ENCODE results near the gene MT1G. TPM values are rescaled to one million over a fixed set of nuclear protein-coding genes. Genes with fewer than 3 reads are reported as not detected.

Gene MT1G
- polyA plus RNA-seq, 1 of the 3 experiments (the other 2 are of a cell fraction) = 1.2 TPM

- CTCF ChIA-PET = interaction anchor here (0.6 kb wide), 1 partner anchor 113 kb away, joined by 3 read pairs; no protein-coding TSS in a partner anchor
- no peak for DNase-seq
These were observed 45.9 kb upstream of the MT1G start for GRCh38 chr16:56713794-56714193.

GRCh38 chr16:56711862-56712261, 44.0 kb upstream of the MT1G start:
- 84% methylated on average over 2 of the region's 2 CpGs for WGBS (ENCODE audit: low lambda C conversion rate)
- no peak for DNase-seq

More at GRCh38 chr16:56713794-56714193, 45.9 kb upstream of the MT1G start:
- no peaks in the 10 kb centered on the region for H3K27me3 ChIP-seq (ENCODE audit: insufficient read depth)
- no peaks in the 10 kb centered on the region for H3F3A ChIP-seq (replicated peaks; ENCODE audit: insufficient read depth)
- no peak overlapping the region for H3K4me2 ChIP-seq
- no peak overlapping the region for H3K4me3 ChIP-seq (ENCODE audit: low read depth in 2 of 2, low read length in 1 of 2)
- H3K9me3 ChIP-seq = no peaks in the 10 kb centered on the region
- peaks cover 0 to 13% of the 10 kb centered on the region in 2 experiments; a peak in 2 of 4 replicates for H3K4me1 ChIP-seq (ENCODE audit: control insufficient read depth in 1 of 2, insufficient read depth in 2 of 2, low read depth in 1 of 2, low read length in 1 of 2)
- H3K79me2 ChIP-seq (ENCODE audit: insufficient read depth) = no peaks in the 10 kb centered on the region
- POLR2A ChIA-PET = no interaction called here
- no peak overlapping the region for H3K9ac ChIP-seq
- H3K36me3 ChIP-seq (replicated peaks in 1 of 2; ENCODE audit: control insufficient read depth in 1 of 2, insufficient read depth in 2 of 2, low read length in 1 of 2) = no peaks in the 10 kb centered on the region
- no peak overlapping the region for H2AFZ ChIP-seq (ENCODE audit: low read depth)
- TF ChIP-seq RAD21 (IDR thresholded peaks at IDR 0.05; ENCODE audit: low read length) (no peak), RFX5 (IDR thresholded peaks at IDR 0.05; ENCODE audit: low read length) (no peak), GABPA (IDR thresholded peaks at IDR 0.05; ENCODE audit: low read depth) (no peak), TAF1 (IDR thresholded peaks at IDR 0.05; ENCODE audit: borderline replicate concordance, low read depth, low read length) (no peak), YY1 (IDR thresholded peaks at IDR 0.05; ENCODE audit: low read depth) (no peak)
- WGBS (ENCODE audit: low lambda C conversion rate) = 75% methylated on average over 2 of the region's 2 CpGs
- no peak overlapping the region for H3K27ac ChIP-seq (ENCODE audit: low read depth in 2 of 2, low read length in 1 of 2)
- no peaks in the 10 kb centered on the region for H4K20me1 ChIP-seq (ENCODE audit: insufficient read depth)
- H3K9me2 ChIP-seq = no peaks in the 10 kb centered on the region

DNA sequence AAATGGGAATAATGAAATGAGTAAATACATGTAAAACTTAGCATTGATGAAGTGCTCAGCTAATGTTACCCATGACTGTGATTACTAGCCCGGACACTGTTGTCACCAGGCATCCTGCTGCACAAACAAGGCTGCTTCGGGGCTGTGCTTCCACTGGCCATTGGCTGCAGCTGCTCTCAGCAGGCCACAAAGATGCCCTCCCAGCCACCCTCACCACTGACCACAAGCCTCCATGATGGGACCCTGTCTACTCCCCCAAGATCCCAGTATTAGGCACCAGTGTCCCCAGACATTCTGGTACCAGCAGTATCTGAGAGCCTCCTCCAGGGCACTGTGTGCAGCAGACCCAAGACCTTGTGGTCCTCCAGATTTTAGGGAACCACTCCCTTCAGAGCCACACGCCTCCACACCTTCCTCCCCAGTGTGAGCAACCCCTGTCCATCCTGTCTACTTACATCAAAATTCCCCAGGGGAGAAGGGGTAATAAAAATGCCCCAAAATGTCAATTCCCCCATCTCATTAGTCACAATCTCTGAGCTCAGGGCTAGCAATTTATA, 42.4 kb upstream of the MT1G start:
- Histone ChIP-seq H3K27ac (ENCODE audit: low read depth in 2 of 2, low read length in 1 of 2) (no peak overlapping the region), H2AFZ (ENCODE audit: low read depth) (no peak overlapping the region), H4K20me1 (ENCODE audit: insufficient read depth) (no peaks in the 10 kb centered on the region), H3K4me2 (no peak overlapping the region), H3K79me2 (ENCODE audit: insufficient read depth) (no peaks in the 10 kb centered on the region), H3K36me3 (replicated peaks in 1 of 2; ENCODE audit: control insufficient read depth in 1 of 2, insufficient read depth in 2 of 2, low read length in 1 of 2) (no peaks in the 10 kb centered on the region), H3K9ac (no peak overlapping the region), H3K9me3 (no peaks in the 10 kb centered on the region), H3K27me3 (ENCODE audit: insufficient read depth) (no peaks in the 10 kb centered on the region), H3K4me1 (ENCODE audit: control insufficient read depth in 1 of 2, insufficient read depth in 2 of 2, low read depth in 1 of 2, low read length in 1 of 2) (peaks cover 0 to 18% of the 10 kb centered on the region in 2 experiments; a peak in 2 of 4 replicates), H3K4me3 (ENCODE audit: low read depth in 2 of 2, low read length in 1 of 2) (no peak overlapping the region), H3K9me2 (no peaks in the 10 kb centered on the region), H3F3A (replicated peaks; ENCODE audit: insufficient read depth) (no peaks in the 10 kb centered on the region)
- ChIA-PET POLR2A (no interaction called here), CTCF (interaction anchor here (1.1 to 2.2 kb wide), 4 partner anchors 13 to 109 kb away, joined by 3 to 7 read pairs (median 4); no protein-coding TSS in a partner anchor)
- TF ChIP-seq, protein P1, sequence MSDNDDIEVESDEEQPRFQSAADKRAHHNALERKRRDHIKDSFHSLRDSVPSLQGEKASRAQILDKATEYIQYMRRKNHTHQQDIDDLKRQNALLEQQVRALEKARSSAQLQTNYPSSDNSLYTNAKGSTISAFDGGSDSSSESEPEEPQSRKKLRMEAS (IDR thresholded peaks at IDR 0.05; ENCODE audit: low read depth) = no peak
- TF ChIP-seq RFX5 (IDR thresholded peaks at IDR 0.05; ENCODE audit: low read length) (no peak), FOSL2 (IDR thresholded peaks at IDR 0.05; ENCODE audit: borderline replicate concordance, low read depth) (no peak), EZH2phosphoT487 (IDR thresholded peaks at IDR 0.05; ENCODE audit: borderline replicate concordance, low read depth) (no peak), GATA2 (CRISPR knock-in tag; IDR thresholded peaks at IDR 0.05) (no peak), ELF1 (IDR thresholded peaks at IDR 0.05) (no peak), IRF3 (IDR thresholded peaks at IDR 0.05; ENCODE audit: low read depth, low read length) (no peak), JUND (IDR thresholded peaks at IDR 0.05) (no peak), YY1 (IDR thresholded peaks at IDR 0.05; ENCODE audit: low read depth) (no peak), RCOR1 (IDR thresholded peaks at IDR 0.05; ENCODE audit: low read length) (no peak)
- no peak for DNase-seq
- 56% methylated on average over 3 of the region's 3 CpGs for WGBS (ENCODE audit: low lambda C conversion rate)

More at GRCh38 chr16:56711862-56712261, 44.0 kb upstream of the MT1G start:
- peaks cover 0 to 18% of the 10 kb centered on the region in 2 experiments; a peak in 2 of 4 replicates for H3K4me1 ChIP-seq (ENCODE audit: control insufficient read depth in 1 of 2, insufficient read depth in 2 of 2, low read depth in 1 of 2, low read length in 1 of 2)
- no peaks in the 10 kb centered on the region for H3K79me2 ChIP-seq (ENCODE audit: insufficient read depth)
- ChIA-PET CTCF (interaction anchor here (1.2 to 2.2 kb wide), 2 partner anchors 10 to 78 kb away, joined by 7 to 10 read pairs; no protein-coding TSS in a partner anchor), POLR2A (no interaction called here)
- H3K9ac ChIP-seq = no peak overlapping the region
- no peaks in the 10 kb centered on the region for H4K20me1 ChIP-seq (ENCODE audit: insufficient read depth)
- H3K9me2 ChIP-seq = no peaks in the 10 kb centered on the region
- no peaks in the 10 kb centered on the region for H3K36me3 ChIP-seq (replicated peaks in 1 of 2; ENCODE audit: control insufficient read depth in 1 of 2, insufficient read depth in 2 of 2, low read length in 1 of 2)
- H3K9me3 ChIP-seq = no peaks in the 10 kb centered on the region
- no peak overlapping the region for H3K27ac ChIP-seq (ENCODE audit: low read depth in 2 of 2, low read length in 1 of 2)
- H3K27me3 ChIP-seq (ENCODE audit: insufficient read depth) = no peaks in the 10 kb centered on the region
- no peak overlapping the region for H3K4me2 ChIP-seq
- no peaks in the 10 kb centered on the region for H3F3A ChIP-seq (replicated peaks; ENCODE audit: insufficient read depth)
- H3K4me3 ChIP-seq (ENCODE audit: low read depth in 2 of 2, low read length in 1 of 2) = no peak overlapping the region
- H2AFZ ChIP-seq (ENCODE audit: low read depth) = no peak overlapping the region
- no peak for TF ChIP-seq SMC3 (IDR thresholded peaks at IDR 0.05; ENCODE audit: low read depth, low read length)
- no peak for TF ChIP-seq EZH2phosphoT487 (IDR thresholded peaks at IDR 0.05; ENCODE audit: borderline replicate concordance, low read depth)
- TF ChIP-seq RCOR1 (IDR thresholded peaks at IDR 0.05; ENCODE audit: low read length) = no peak
- no peak for TF ChIP-seq TCF12 (IDR thresholded peaks at IDR 0.05)
- no peak for TF ChIP-seq ELF1 (IDR thresholded peaks at IDR 0.05)
- TF ChIP-seq NRF1 (IDR thresholded peaks at IDR 0.05; ENCODE audit: low read depth, low read length) = no peak

Measured in SK-N-SH (cell line).